OCI-LY7 (cell line): ENCODE results near the gene UMAD1. TPM values are rescaled to one million over a fixed set of nuclear protein-coding genes. Genes with fewer than 3 reads are reported as not detected.

Source experiments
- BruUV-seq: library from RNA; stranded (reverse); fragments of 400-500 nt; replicated peaks from 2 replicates; lab custom pipeline; 2021; lab: Mats Ljungman, UMichigan
- CTCF ChIA-PET: fragments of 300-600 bp; sonication (Branson Sonifier 250); formaldehyde crosslinking; loops from one replicate; lab custom pipeline; 2022; ENCODE audit warnings: antibody characterized with exemption; ENCODE audit not compliant: unreplicated experiment; lab: Charles Lee
- POLR2A ChIA-PET: fragments of 300-600 bp; sonication (Branson Sonifier 250); formaldehyde crosslinking; loops from one replicate; lab custom pipeline; 2022; ENCODE audit warnings: antibody characterized with exemption; lab: Charles Lee
- DNase-seq: peaks from one replicate; pipeline ENCODE4 v3.0.0-alpha.2; 2015; ENCODE audit warnings: low spot score
- H2AFZ ChIP-seq: fragments of 200-600 bp; sonication (generic), shearing (Covaris generic); 2 replicates; pipeline ENCODE4 v1.6.1; 2014; ENCODE audit warnings: mild to moderate bottlenecking, antibody characterized with exemption, low read length, moderate library complexity
- H3K27ac ChIP-seq: fragments of 200-600 bp; sonication (generic); 2 replicates; pipeline ENCODE4 v1.5.1; 2014; ENCODE audit warnings: mixed run types, low read depth, mild to moderate bottlenecking, moderate library complexity, low read length, inconsistent platforms; ENCODE audit not compliant: poor library complexity, severe bottlenecking
- H3K36me3 ChIP-seq: fragments of 200-600 bp; sonication (generic); 2 replicates; pipeline ENCODE4 v1.6.1; 2014; ENCODE audit warnings: mild to moderate bottlenecking, antibody characterized with exemption, low read length, moderate library complexity, mixed read lengths; ENCODE audit not compliant: insufficient read depth
- H3K4me1 ChIP-seq: fragments of 200-600 bp; sonication (generic); 2 replicates; pipeline ENCODE4 v1.5.1; 2014; ENCODE audit warnings: mild to moderate bottlenecking, low read length; ENCODE audit not compliant: insufficient read depth, poor library complexity, severe bottlenecking
- H3K4me2 ChIP-seq: fragments of 200-600 bp; sonication (generic); 2 replicates; pipeline ENCODE4 v1.6.1; 2014; ENCODE audit warnings: mild to moderate bottlenecking, low read length
- H3K4me3 ChIP-seq: fragments of 200-600 bp; sonication (generic); 2 replicates; pipeline ENCODE4 v1.5.1; 2014; ENCODE audit warnings: mild to moderate bottlenecking, low read depth, low read length; ENCODE audit not compliant: poor library complexity, severe bottlenecking
- H3K79me2 ChIP-seq: fragments of 200-600 bp; sonication (generic); 2 replicates; pipeline ENCODE4 v1.6.1; 2016; ENCODE audit warnings: low read depth, mild to moderate bottlenecking, low read length, moderate library complexity, mixed read lengths; ENCODE audit not compliant: insufficient read depth
- H3K9me2 ChIP-seq: fragments of 200-600 bp; sonication (generic); 2 replicates; pipeline ENCODE4 v1.6.1; 2016; ENCODE audit warnings: mild to moderate bottlenecking, low read length, mixed read lengths; ENCODE audit not compliant: insufficient read depth
- H3K9me3 ChIP-seq: fragments of 200-600 bp; sonication (generic); 2 replicates; pipeline ENCODE4 v1.6.1; 2014; ENCODE audit warnings: mild to moderate bottlenecking, mixed run types, low read length, mixed read lengths
- H4K20me1 ChIP-seq: fragments of 200-600 bp; sonication (generic); 2 replicates; pipeline ENCODE4 v1.6.1; 2014; ENCODE audit warnings: mild to moderate bottlenecking, antibody characterized with exemption, low read length, moderate library complexity, mixed read lengths; ENCODE audit not compliant: insufficient read depth
- EZH2phosphoT487 ChIP-seq: fragments of 200-600 bp; sonication (generic); IDR thresholded peaks from 2 replicates; pipeline ENCODE4 v1.6.1; 2018; ENCODE audit warnings: low read depth, borderline replicate concordance, mild to moderate bottlenecking, mixed run types, antibody characterized with exemption, low read length, moderate library complexity, mixed read lengths
- intact Hi-C: fragments of 100-400 bp; cut with micrococcal nuclease; formaldehyde crosslinking; loops from one replicate; pipeline ENCODE4 v1.10.0; 2022; ENCODE audit not compliant: unreplicated experiment
- total RNA-seq, 2 experiments: library from RNA; depleted of rRNA in 1 of 2; stranded (reverse); fragments of >200 nt in 1 of 2; shearing (Covaris generic) in 1 of 2; gene quantifications; 2 replicates each; pipeline ENCODE4 v1.2.3, GENCODE V29; 2014 to 2022
- TF ChIP-seq, protein P1 (sequence below): fragments of 200-600 bp; sonication (generic); conservative IDR thresholded peaks from 2 replicates; pipeline ENCODE4 v1.5.1; 2014; ENCODE audit warnings: mild to moderate bottlenecking, antibody characterized with exemption, low read length, moderate library complexity, mixed read lengths

The UMAD1 gene
- total RNA-seq, 2 experiments from 2014 or later = 8.7 to 15.2 TPM

DNA sequence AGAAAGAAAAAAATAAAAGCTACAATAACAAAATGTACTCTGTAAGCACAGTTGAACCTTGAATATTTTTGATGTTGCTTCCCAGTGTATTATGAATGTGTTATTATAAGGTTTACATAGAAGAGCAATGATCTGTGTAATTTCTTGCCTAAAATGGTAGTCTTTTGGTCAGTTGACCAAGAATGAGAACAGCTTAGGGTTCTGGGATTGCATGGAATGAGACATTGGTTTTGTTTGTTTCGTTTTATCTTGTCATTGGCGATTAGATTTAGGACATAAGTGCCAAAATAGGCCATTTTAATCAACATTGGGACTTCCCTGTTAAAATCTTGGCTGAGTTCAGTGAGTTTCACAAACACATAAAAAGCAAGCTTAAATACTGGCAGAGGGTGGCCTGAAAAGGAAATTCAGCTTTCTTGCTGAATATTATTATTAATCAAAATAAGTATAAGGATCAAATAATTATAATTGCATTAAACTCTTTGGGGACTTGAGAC, 278.9 kb downstream of the UMAD1 start:
- Histone ChIP-seq H3K36me3 (no peaks in the 10 kb centered on the region; the same call in 1 of the 2 replicates), H3K4me1 (peaks cover 68% of the 10 kb centered on the region), H3K27ac (peak overlapping the region; percentile 87), H3K4me2 (peak overlapping the region; percentile 84), H2AFZ (peak overlapping the region; percentile 67; the same call in 1 of the 2 replicates), H4K20me1 (no peaks in the 10 kb centered on the region), H3K9me3 (no peaks in the 10 kb centered on the region; the same call in 1 of the 2 replicates), H3K79me2 (peaks cover 10% of the 10 kb centered on the region; the same call in 1 of the 2 replicates), H3K9me2 (no peaks in the 10 kb centered on the region), H3K4me3 (peak overlapping the region; percentile 3)
- intact Hi-C loops = no loop called here
- no peak for DNase-seq
- CTCF ChIA-PET = interaction anchor here (1.7 kb wide), 1 partner anchor 48 kb away, joined by 4 read pairs; no protein-coding TSS in a partner anchor
- TF ChIP-seq, protein P1, sequence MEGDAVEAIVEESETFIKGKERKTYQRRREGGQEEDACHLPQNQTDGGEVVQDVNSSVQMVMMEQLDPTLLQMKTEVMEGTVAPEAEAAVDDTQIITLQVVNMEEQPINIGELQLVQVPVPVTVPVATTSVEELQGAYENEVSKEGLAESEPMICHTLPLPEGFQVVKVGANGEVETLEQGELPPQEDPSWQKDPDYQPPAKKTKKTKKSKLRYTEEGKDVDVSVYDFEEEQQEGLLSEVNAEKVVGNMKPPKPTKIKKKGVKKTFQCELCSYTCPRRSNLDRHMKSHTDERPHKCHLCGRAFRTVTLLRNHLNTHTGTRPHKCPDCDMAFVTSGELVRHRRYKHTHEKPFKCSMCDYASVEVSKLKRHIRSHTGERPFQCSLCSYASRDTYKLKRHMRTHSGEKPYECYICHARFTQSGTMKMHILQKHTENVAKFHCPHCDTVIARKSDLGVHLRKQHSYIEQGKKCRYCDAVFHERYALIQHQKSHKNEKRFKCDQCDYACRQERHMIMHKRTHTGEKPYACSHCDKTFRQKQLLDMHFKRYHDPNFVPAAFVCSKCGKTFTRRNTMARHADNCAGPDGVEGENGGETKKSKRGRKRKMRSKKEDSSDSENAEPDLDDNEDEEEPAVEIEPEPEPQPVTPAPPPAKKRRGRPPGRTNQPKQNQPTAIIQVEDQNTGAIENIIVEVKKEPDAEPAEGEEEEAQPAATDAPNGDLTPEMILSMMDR = no peak
- TF ChIP-seq EZH2phosphoT487 = no peak
- no TSS peak for BruUV-seq
- POLR2A ChIA-PET = interaction anchor here (0.6 to 6.2 kb wide), 15 partner anchors 7 to 216 kb away, joined by 3 to 69 read pairs (median 6); partner anchors contain the start of genes GLCCI1 and RPA3

DNA sequence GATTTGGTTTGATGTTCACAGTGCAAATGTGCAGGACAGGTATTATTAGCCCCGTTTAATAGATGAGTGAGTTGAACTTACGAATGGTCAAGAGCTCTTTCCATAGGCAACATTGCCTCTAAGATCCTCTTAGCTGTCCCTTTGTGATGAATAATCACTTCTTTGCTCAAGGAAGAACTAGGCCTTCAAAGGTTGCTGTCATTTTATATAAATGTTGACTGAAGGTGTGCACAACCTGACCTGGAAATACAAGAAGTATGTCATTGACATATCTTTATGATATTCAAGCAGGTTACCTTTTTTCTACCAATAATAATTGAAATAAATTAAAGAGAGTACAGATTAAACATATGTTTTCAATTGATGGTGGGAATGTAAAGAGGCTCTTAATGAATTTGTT, 279.5 kb downstream of the UMAD1 start:
- no peaks in the 10 kb centered on the region for H3K9me2 ChIP-seq
- no peak for TF ChIP-seq EZH2phosphoT487
- TF ChIP-seq, protein P1 = no peak
- H2AFZ ChIP-seq = peak overlapping the region; percentile 67
- H3K27ac ChIP-seq = peak overlapping the region; percentile 87
- ChIA-PET CTCF (interaction anchor here (0.8 kb wide), 2 partner anchors 12 to 43 kb away, joined by 3 to 4 read pairs; no protein-coding TSS in a partner anchor), POLR2A (interaction anchor here (0.6 to 6.2 kb wide), 11 partner anchors 11 to 216 kb away, joined by 3 to 69 read pairs (median 14); partner anchors contain the start of genes GLCCI1 and RPA3)
- H3K79me2 ChIP-seq = peaks cover 10% of the 10 kb centered on the region; the same call in 1 of the 2 replicates
- peak; percentile 22 for DNase-seq
- peaks cover 70% of the 10 kb centered on the region for H3K4me1 ChIP-seq
- H3K4me3 ChIP-seq = peak overlapping the region; percentile 37
- H3K9me3 ChIP-seq = no peaks in the 10 kb centered on the region; the same call in 1 of the 2 replicates
- no peaks in the 10 kb centered on the region for H4K20me1 ChIP-seq
- intact Hi-C loops = loop anchor here (1.0 to 10.0 kb wide), 4 partner anchors 24 to 665 kb away; no protein-coding TSS in a partner anchor
- H3K36me3 ChIP-seq = no peaks in the 10 kb centered on the region; the same call in 1 of the 2 replicates
- peak overlapping the region; percentile 84 for H3K4me2 ChIP-seq
- BruUV-seq = no TSS peak
